ENCODE measurements around the gene TXNL4A.
"Not testable (repeated sequence)": the region's sequence is repeated elsewhere in the genome, so short reads cannot be mapped to it uniquely, and the experiment has no call there.

Gene TXNL4A

DNA sequence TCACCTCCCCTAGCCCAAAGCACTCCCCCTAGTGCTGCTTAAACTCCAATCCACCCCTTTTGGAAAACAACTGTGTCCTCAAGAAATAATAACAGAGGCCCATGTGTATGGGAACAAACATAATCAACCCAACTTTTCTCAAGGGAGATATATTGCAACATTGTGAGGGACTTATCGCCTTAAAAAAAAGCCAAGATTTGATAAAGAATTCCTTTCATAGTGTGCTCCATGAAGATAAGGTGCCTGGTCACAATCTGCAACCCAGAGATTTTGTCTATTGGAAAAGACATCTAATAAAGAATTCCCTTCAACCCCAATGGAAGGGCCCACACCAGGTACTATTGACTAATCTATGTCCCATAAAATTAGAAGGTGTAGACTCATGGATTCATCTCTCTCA is 41.3 kb upstream of the TXNL4A start:
- no peak overlapping the region for H3K27ac ChIP-seq
- TF ChIP-seq, protein P1, sequence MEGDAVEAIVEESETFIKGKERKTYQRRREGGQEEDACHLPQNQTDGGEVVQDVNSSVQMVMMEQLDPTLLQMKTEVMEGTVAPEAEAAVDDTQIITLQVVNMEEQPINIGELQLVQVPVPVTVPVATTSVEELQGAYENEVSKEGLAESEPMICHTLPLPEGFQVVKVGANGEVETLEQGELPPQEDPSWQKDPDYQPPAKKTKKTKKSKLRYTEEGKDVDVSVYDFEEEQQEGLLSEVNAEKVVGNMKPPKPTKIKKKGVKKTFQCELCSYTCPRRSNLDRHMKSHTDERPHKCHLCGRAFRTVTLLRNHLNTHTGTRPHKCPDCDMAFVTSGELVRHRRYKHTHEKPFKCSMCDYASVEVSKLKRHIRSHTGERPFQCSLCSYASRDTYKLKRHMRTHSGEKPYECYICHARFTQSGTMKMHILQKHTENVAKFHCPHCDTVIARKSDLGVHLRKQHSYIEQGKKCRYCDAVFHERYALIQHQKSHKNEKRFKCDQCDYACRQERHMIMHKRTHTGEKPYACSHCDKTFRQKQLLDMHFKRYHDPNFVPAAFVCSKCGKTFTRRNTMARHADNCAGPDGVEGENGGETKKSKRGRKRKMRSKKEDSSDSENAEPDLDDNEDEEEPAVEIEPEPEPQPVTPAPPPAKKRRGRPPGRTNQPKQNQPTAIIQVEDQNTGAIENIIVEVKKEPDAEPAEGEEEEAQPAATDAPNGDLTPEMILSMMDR (conservative IDR thresholded peaks at IDR 0.05) = no peak
- no peak for TF ChIP-seq ZFX (IDR thresholded peaks at IDR 0.05)

DNA sequence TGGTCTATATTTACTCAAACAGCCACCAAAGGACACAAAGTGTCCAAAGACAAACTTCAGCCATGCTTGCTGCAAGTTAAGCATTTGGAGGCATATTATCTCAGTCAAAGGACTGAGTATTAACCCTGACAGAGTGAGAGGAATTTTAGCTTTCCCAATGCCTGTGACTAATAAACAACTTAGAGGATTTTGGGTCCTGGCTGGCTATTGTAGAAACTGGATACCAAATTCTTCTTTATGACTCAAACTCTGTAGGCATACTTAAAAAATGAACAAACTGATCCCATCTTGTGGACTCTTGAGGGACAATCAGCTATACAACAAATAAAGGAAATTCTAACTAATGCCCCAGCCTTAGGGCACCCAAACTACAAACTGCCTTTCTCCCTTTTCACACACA is 39.4 kb upstream of the TXNL4A start:
- H3K27ac ChIP-seq = not testable (repeated sequence)

DNA sequence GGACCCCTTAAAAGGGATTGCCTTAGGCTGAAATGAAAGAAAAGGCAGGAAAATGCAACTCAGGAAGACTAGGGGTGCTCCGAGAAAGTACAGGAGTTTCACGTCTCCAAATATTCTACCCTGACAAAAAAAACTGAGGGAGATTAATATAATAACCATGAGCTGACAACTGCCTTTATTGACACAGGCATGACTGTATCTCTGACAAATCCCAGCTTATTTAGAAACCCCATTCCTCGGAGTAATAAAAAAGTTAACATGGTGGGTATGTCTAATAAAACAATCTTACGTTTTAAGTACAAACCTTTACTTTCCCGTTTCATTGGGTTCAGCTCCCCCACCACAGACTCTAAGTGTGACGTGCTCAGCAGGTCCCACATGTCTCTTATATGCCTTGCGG is 38.0 kb upstream of the TXNL4A start:
- no peak for TF ChIP-seq ZFX (IDR thresholded peaks at IDR 0.05)
- TF ChIP-seq, protein P1 (conservative IDR thresholded peaks at IDR 0.05) = no peak
- H3K27ac ChIP-seq = no peak overlapping the region

DNA sequence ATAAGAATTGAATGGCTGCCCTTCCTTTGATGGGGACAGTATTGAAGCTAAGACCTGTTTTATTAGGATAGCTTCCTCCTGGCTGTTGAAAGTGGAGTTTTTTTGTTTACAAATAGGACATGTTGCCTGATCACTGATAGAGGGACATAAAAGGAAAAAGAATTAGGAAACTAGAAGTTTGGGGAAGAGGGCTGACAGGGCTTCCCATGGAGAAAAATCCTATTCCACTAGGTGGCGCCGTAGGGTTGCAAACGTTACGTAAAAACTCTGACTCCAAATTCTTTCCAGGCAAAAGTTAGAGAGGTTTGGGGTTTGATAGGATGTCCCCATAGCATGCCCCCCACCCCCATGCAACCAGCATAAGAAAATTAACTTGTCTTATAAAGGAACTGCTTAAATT is 34.8 kb upstream of the TXNL4A start:
- no peak overlapping the region for H3K27ac ChIP-seq
- TF ChIP-seq, protein P1 (conservative IDR thresholded peaks at IDR 0.05) = peak; percentile 54
- no peak for TF ChIP-seq ZFX (IDR thresholded peaks at IDR 0.05)

DNA sequence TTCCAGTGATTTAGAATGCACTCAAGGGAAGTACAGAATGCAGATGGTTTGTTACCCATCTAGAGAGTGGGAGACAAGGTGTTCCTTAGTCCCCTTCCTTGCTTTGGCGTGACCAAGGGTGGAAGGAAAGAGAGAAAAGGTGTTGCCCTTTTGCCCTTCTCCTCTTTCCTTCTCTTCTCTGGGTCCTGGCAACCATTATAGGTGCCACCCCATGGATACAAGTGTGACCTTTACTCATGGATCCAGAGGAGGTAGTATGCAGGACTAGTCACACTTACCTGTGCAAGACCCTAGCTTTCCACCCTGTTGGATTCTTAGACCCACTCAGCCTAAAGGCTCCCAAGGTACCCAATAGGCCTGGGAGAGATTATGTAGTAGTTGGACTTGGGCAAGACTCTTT is 34.2 kb upstream of the TXNL4A start:
- TF ChIP-seq, protein P1 (conservative IDR thresholded peaks at IDR 0.05) = no peak
- TF ChIP-seq ZFX (IDR thresholded peaks at IDR 0.05) = no peak

DNA sequence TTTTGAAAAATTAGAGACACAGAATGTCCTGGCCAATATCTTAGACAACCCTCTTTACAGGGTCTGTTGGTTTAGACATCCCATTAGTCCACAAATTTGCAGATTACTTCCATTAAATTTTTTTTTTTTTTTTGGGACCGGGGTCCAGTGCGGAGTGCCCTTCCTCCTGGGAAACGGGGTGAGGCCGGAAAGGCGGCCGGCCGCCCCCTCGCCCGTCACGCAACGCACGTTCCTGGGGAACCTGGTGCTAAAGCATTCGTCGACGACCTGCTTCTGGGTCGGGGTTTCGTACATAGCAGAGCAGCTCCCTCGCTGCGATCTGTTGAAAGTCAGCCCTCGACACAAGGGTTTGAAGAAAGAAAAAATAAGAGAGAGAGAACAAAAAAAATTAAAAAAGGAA is 24.4 kb upstream of the TXNL4A start:
- TF ChIP-seq, protein P1 (conservative IDR thresholded peaks at IDR 0.05) = no peak
- TF ChIP-seq ZFX (IDR thresholded peaks at IDR 0.05) = no peak
- H3K27ac ChIP-seq = no peak overlapping the region

More for the DNA sequence above, 34.2 kb upstream of the TXNL4A start:
- no peak overlapping the region for H3K27ac ChIP-seq

DNA sequence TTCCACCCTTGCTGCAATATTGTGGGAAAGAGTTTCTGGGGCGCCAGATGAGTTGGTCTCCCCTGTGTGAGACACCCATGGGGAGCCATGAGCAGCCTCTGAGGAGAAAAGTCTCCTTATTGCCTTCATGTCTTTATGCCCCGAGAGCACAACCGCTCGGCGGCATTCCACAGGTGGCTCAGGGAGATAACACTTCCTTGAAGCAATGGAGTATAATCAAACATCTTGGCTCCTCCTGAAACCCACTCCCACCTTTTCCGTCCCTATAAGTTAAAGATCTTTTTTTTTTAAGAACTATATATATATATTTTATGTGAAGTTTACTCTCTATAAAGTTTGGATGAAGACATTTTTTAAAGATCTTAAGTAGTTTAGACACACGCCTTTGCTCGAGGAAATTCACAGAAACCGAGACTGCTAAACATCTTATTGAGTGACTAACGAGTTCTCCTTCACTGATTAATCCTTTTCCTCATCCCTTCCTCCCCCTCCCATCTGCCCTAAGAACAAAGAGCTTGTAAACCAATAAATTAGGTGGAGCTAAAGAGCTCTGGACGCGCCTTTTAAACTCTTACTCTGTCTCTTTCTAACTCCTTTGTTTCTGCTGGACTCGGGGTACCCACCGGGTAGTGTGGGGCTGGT is 23.3 kb upstream of the TXNL4A start:
- H3K27ac ChIP-seq = peak overlapping the region; percentile 76; the same call in 1 of the 2 replicates

DNA sequence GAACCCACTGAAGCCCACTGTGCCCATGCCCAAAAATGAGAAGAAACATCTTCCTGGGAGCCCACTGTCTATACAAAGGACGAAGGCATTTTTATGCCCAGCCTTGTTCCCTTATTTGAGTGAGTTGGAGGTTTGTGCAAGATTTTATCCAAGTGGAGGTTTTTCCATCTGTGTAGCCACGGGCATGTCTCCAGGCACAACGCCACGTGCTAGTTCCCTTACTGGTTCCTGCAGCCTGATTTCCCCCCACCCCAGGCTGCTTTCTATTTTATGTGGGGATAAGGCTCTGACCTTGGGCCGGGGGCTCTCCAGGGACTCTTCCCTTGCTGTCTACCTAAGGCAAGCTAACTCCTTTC is 22.2 kb upstream of the TXNL4A start:
- no peak for TF ChIP-seq ZFX (IDR thresholded peaks at IDR 0.05)
- TF ChIP-seq, protein P1 (conservative IDR thresholded peaks at IDR 0.05) = no peak
- peak overlapping the region; percentile 76 for H3K27ac ChIP-seq
